Measurements from ENCODE around the gene ANXA11. TPM values are rescaled to one million over a fixed set of nuclear protein-coding genes. Genes with fewer than 3 reads are reported as not detected.

ANXA11 gene
- total and polyA plus RNA-seq, 2 of the 4 experiments (the other 2 are of a cell fraction): 39.4 to 109 TPM

GRCh38 chr10:80187060-80187459 lies 18.3 kb downstream of the ANXA11 start (continued):
- TF ChIP-seq RFX5 (IDR thresholded peaks at IDR 0.05; ENCODE audit: low read depth, low read length) (no peak), ELK1 (IDR thresholded peaks at IDR 0.05; ENCODE audit: borderline replicate concordance, low read depth, low read length) (no peak), RAD21 (IDR thresholded peaks at IDR 0.05; ENCODE audit: low read length) (no peak)

- WGBS, 2 experiments (ENCODE audit: extremely low coverage in 2 of 2, insufficient read length in 1 of 2): no CpG with 5 or more reads among the region's 13 CpGs
- in situ Hi-C loops (cut with MboI; ENCODE audit: low sequenced_read_pairs) (no loop called here), intact Hi-C loops (cut with micrococcal nuclease) (no loop called here), dilution Hi-C loops (cut with HindIII; ENCODE audit: low sequenced_read_pairs, unreplicated experiment) (no loop called here)
- ATAC-seq (ENCODE audit: low read depth): no peak
- Histone ChIP-seq H3K79me1 (ENCODE audit: low read depth in 1 of 2, low read length in 2 of 2) (peaks cover 31 to 89% of the 10 kb centered on the region in 2 experiments), H3K56ac (ENCODE audit: extremely low read depth, insufficient read depth, low read length) (no peak overlapping the region), H3K4me2 (ENCODE audit: low read depth, low read length) (no peak overlapping the region), H2BK20ac (ENCODE audit: low read depth, low read length) (no peak overlapping the region), H3K23ac (ENCODE audit: low read depth, low read length) (no peak overlapping the region), H2AK5ac (ENCODE audit: low read depth, low read length) (no peak overlapping the region), H4K5ac (ENCODE audit: low read depth, low read length) (no peak overlapping the region; the same call in 1 of the 2 replicates), H3K9ac (ENCODE audit: low read depth, low read length) (no peak overlapping the region), H2AFZ (replicated peaks; ENCODE audit: low read length, poor library complexity) (no peak overlapping the region), H3K9me3 (ENCODE audit: control insufficient read depth, insufficient read depth, low read length) (no peaks in the 10 kb centered on the region), H2BK15ac (ENCODE audit: low read depth, low read length) (no peak overlapping the region), H3K18ac (ENCODE audit: low read depth, low read length) (no peak overlapping the region), H3K27me3 (ENCODE audit: control insufficient read depth, insufficient read depth, low read length) (no peaks in the 10 kb centered on the region), H2BK120ac (ENCODE audit: low read depth, low read length) (no peak overlapping the region), H3K4me1 (ENCODE audit: control insufficient read depth, insufficient read depth, low read length) (peaks cover 20% of the 10 kb centered on the region), H4K20me1 (ENCODE audit: insufficient read depth, low read length) (peaks cover 90% of the 10 kb centered on the region), H3K36me3 (ENCODE audit: control insufficient read depth, insufficient read depth, low read length) (peaks cover under 1% of the 10 kb centered on the region; the same call in 1 of the 2 replicates), H2BK5ac (ENCODE audit: low read depth, low read length, poor library complexity, severe bottlenecking) (no peak overlapping the region), H4K91ac (ENCODE audit: insufficient read depth, low read depth, low read length) (no peak overlapping the region), H3K4me3 (ENCODE audit: insufficient read depth, low read depth, low read length) (no peak overlapping the region), H2AK9ac (replicated peaks; ENCODE audit: low read depth, low read length, poor library complexity) (no peak overlapping the region), H3K9me1 (ENCODE audit: insufficient read depth, low read length) (peaks cover 55% of the 10 kb centered on the region), H3K14ac (replicated peaks; ENCODE audit: low read depth, low read length) (no peak overlapping the region), H3K4ac (ENCODE audit: low read depth, low read length) (no peak overlapping the region), H3K27ac (ENCODE audit: insufficient read depth, low read length) (no peak overlapping the region), H4K8ac (ENCODE audit: low read depth in 2 of 2, low read length in 2 of 2) (no peak overlapping the region)
- ChIA-PET POLR2A (ENCODE audit: unreplicated experiment) (no interaction called here), CTCF (no interaction called here)
- BruUV-seq (replicated peaks): no TSS peak
- DNase-seq: no peak
- TF ChIP-seq USF2 (IDR thresholded peaks at IDR 0.05; ENCODE audit: low read depth, low read length): no peak
- no peak for TF ChIP-seq CEBPB (IDR thresholded peaks at IDR 0.05; ENCODE audit: low read depth, low read length)
- no peak for TF ChIP-seq ELK1 (IDR thresholded peaks at IDR 0.05; ENCODE audit: borderline replicate concordance, low read depth, low read length)
- no peak for TF ChIP-seq RCOR1 (IDR thresholded peaks at IDR 0.05; ENCODE audit: insufficient replicate concordance, low read length)
- TF ChIP-seq RAD21 (IDR thresholded peaks at IDR 0.05; ENCODE audit: low read length): no peak
- no peak for TF ChIP-seq BHLHE40 (IDR thresholded peaks at IDR 0.05; ENCODE audit: low read depth, low read length)
- TF ChIP-seq CHD1 (IDR thresholded peaks at IDR 0.05; ENCODE audit: low read depth, low read length): no peak
- TF ChIP-seq MAFK (IDR thresholded peaks at IDR 0.05; ENCODE audit: low read depth, low read length): no peak
- TF ChIP-seq MXI1 (IDR thresholded peaks at IDR 0.05; ENCODE audit: borderline replicate concordance, low read depth, low read length): no peak
- TF ChIP-seq CTCF (conservative IDR thresholded peaks at IDR 0.05; ENCODE audit: low read depth, low read length): no peak
Measured at GRCh38 chr10:80186364-80187012, 18.8 kb downstream of the ANXA11 start.
